Activated naive CD8-positive, alpha-beta T cell treated with anti-CD3 and anti-CD28 coated beads for 36 hours (primary cell): Measurements from ENCODE around the gene ANKRD11. TPM values are rescaled to one million over a fixed set of nuclear protein-coding genes. Genes with fewer than 3 reads are reported as not detected.
"Not testable (repeated sequence)": the region's sequence is repeated elsewhere in the genome, so short reads cannot be mapped to it uniquely, and the experiment has no call there.

Experiments used
- DNase-seq: peaks from one replicate; pipeline ENCODE4 v3.0.0; 2021
- H3K27ac Mint-ChIP-seq: one replicate; pipeline ENCODE4 v1.8.0; 2022; ENCODE audit warnings: mild to moderate bottlenecking, moderate library complexity, mixed read lengths
- H3K27me3 Mint-ChIP-seq: one replicate; pipeline ENCODE4 v1.8.0; 2022; ENCODE audit warnings: mild to moderate bottlenecking, mixed read lengths
- H3K36me3 Mint-ChIP-seq: one replicate; pipeline ENCODE4 v1.8.0; 2021; ENCODE audit warnings: mild to moderate bottlenecking, mixed read lengths
- H3K4me1 Mint-ChIP-seq: one replicate; pipeline ENCODE4 v1.8.0; 2021; ENCODE audit warnings: mixed read lengths
- H3K4me3 Mint-ChIP-seq: one replicate; pipeline ENCODE4 v1.8.0; 2022; ENCODE audit warnings: mild to moderate bottlenecking, moderate library complexity, mixed read lengths
- H3K9me3 Mint-ChIP-seq: one replicate; pipeline ENCODE4 v1.8.0; 2022; ENCODE audit warnings: mixed read lengths
- total RNA-seq, 2 experiments: library from RNA; stranded (reverse); gene quantifications; one replicate each; pipeline ENCODE4 v1.2.3, GENCODE V29; 2021

Gene ANKRD11
- total RNA-seq, 2 experiments from 2014 or later, result 129 to 142 TPM

DNA sequence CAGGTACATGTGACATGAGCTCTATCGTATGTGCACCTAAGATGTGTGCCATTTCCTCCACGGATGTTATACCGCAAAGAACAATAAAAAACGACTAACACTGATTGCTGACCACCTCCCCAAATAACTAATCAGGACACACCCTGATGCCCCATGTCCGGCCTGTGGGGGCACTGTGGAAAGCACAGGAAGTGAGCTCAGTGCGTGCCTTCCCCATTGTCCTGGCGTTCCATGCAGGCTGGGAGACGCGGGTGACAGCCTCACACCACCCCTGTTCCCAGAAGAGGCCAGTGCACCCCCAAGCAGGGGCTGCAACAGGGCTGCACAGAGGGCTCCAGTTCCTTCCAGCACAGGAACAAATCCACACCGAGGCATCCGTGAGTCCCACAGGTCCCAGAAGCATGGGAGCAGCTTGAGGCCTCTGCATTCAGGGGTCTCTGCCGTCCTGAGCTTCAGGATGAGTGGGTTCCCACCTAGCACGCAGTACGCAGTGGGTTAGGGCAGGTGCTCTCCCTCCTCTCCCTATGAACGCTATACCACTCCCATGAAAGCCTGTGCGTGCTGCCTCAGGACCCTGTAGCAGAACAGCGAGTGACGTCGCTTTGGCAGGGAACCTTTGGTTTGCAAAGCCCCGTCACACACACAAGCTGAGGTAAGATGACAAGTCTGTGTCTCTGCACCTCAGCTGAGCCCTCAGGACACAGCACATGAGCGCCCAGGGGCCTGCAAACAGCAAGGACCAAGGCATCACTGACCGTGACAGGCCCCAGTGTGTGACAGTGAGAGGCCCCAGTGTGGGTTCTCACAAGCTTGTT lies 155.2 kb downstream of the ANKRD11 start:
- peak overlapping the region; percentile 60 for H3K27ac Mint-ChIP-seq
- no peak for DNase-seq
- H3K27me3 Mint-ChIP-seq, result no peaks in the 10 kb centered on the region
- H3K4me1 Mint-ChIP-seq, result peaks cover 74% of the 10 kb centered on the region
- peaks cover 4% of the 10 kb centered on the region for H3K36me3 Mint-ChIP-seq
- H3K9me3 Mint-ChIP-seq, result no peaks in the 10 kb centered on the region
- H3K4me3 Mint-ChIP-seq, result no peak overlapping the region

DNA sequence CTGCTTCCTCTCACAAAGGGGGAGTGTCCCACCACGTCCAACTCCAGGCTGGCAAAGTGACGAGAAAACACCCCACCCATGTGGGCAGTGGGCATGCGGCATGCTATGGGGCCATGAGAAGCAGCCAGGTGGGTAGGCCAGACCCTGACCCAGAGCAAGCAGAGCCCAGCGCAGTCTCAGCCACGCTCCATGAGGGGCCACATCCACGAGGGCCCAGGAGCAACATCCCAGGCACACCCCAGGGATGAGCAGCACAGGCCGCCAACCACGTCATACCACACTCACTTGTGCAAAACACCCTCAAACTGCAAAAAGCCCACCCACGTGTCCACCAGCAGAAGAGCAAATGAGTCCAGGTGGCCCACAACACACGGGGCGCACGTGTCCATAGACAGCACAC lies 155.9 kb downstream of the ANKRD11 start:
- Mint-ChIP-seq H3K9me3 (no peaks in the 10 kb centered on the region), H3K36me3 (peaks cover 4% of the 10 kb centered on the region), H3K4me3 (no peak overlapping the region), H3K4me1 (peaks cover 74% of the 10 kb centered on the region), H3K27me3 (no peaks in the 10 kb centered on the region), H3K27ac (peak overlapping the region; percentile 71)
- DNase-seq, result no peak

- peaks cover 6% of the 10 kb centered on the region for H3K36me3 Mint-ChIP-seq
- H3K4me1 Mint-ChIP-seq, result peaks cover 76% of the 10 kb centered on the region
- no peaks in the 10 kb centered on the region for H3K27me3 Mint-ChIP-seq
- peak overlapping the region; percentile 73 for H3K27ac Mint-ChIP-seq
- DNase-seq, result no peak
- no peak overlapping the region for H3K4me3 Mint-ChIP-seq
- H3K9me3 Mint-ChIP-seq, result no peaks in the 10 kb centered on the region
Observed at GRCh38 chr16:89334050-89334449, 156.3 kb downstream of the ANKRD11 start.

- not testable (repeated sequence) for H3K9me3 Mint-ChIP-seq, H3K36me3 Mint-ChIP-seq, DNase-seq, H3K27me3 Mint-ChIP-seq, H3K4me3 Mint-ChIP-seq
- H3K4me1 Mint-ChIP-seq, result peaks cover 73% of the 10 kb centered on the region
- peak overlapping the region; percentile 73 for H3K27ac Mint-ChIP-seq
Observed at GRCh38 chr16:89333401-89334001, 156.9 kb downstream of the ANKRD11 start.

DNA sequence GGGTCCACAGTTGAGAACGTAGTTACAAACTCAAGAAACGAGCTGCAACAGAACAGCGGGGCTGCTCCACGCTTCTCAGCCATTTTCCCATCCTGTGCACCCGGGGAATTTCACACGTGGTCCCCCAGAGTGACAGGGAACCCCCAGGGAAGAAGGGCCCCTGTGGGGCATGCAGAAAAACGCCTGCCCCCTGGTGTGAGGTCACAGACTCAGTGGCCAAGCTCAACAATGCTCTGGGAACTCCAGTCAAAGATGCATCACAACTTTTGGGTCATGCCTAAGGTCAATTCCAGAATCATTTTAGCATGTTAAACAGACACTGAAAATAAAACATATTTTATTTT lies 157.5 kb downstream of the ANKRD11 start:
- H3K27ac Mint-ChIP-seq, result peak overlapping the region; percentile 76
- no peak overlapping the region for H3K4me3 Mint-ChIP-seq
- no peaks in the 10 kb centered on the region for H3K27me3 Mint-ChIP-seq

GRCh38 chr16:89332243-89332901 lies 158.0 kb downstream of the ANKRD11 start:
- H3K36me3 Mint-ChIP-seq, result peaks cover 6% of the 10 kb centered on the region
- H3K27me3 Mint-ChIP-seq, result no peaks in the 10 kb centered on the region

More for the DNA sequence above, 157.5 kb downstream of the ANKRD11 start:
- Mint-ChIP-seq H3K36me3 (peaks cover 6% of the 10 kb centered on the region), H3K9me3 (no peaks in the 10 kb centered on the region), H3K4me1 (peaks cover 74% of the 10 kb centered on the region)
- no peak for DNase-seq

GRCh38 chr16:89331371-89332109 lies 158.8 kb downstream of the ANKRD11 start:
- Mint-ChIP-seq H3K36me3 (peaks cover 4% of the 10 kb centered on the region), H3K9me3 (no peaks in the 10 kb centered on the region), H3K27me3 (no peaks in the 10 kb centered on the region), H3K4me3 (peak overlapping the region; percentile 48), H3K4me1 (peaks cover 82% of the 10 kb centered on the region), H3K27ac (peak overlapping the region; percentile 76)
- DNase-seq, result no peak

More at GRCh38 chr16:89332243-89332901, 158.0 kb downstream of the ANKRD11 start:
- H3K4me1 Mint-ChIP-seq, result peaks cover 79% of the 10 kb centered on the region
- H3K4me3 Mint-ChIP-seq, result peak overlapping the region; percentile 1
- H3K9me3 Mint-ChIP-seq, result no peaks in the 10 kb centered on the region
- DNase-seq, result no peak
- peak overlapping the region; percentile 76 for H3K27ac Mint-ChIP-seq

GRCh38 chr16:89330177-89330856 lies 160.0 kb downstream of the ANKRD11 start:
- Mint-ChIP-seq H3K36me3 (peaks cover 10% of the 10 kb centered on the region), H3K4me3 (peak overlapping the region; percentile 10), H3K9me3 (no peaks in the 10 kb centered on the region), H3K4me1 (peaks cover 84% of the 10 kb centered on the region), H3K27ac (peak overlapping the region; percentile 76), H3K27me3 (no peaks in the 10 kb centered on the region)
- DNase-seq, result peak; percentile 42

- DNase-seq, H3K4me3 Mint-ChIP-seq, H3K9me3 Mint-ChIP-seq, H3K27me3 Mint-ChIP-seq: not testable (repeated sequence)
- Mint-ChIP-seq H3K27ac (peak overlapping the region; percentile 56), H3K4me1 (peaks cover 84% of the 10 kb centered on the region), H3K36me3 (peaks cover 15% of the 10 kb centered on the region)
Observed at GRCh38 chr16:89329830-89330176, 160.6 kb downstream of the ANKRD11 start.

DNA sequence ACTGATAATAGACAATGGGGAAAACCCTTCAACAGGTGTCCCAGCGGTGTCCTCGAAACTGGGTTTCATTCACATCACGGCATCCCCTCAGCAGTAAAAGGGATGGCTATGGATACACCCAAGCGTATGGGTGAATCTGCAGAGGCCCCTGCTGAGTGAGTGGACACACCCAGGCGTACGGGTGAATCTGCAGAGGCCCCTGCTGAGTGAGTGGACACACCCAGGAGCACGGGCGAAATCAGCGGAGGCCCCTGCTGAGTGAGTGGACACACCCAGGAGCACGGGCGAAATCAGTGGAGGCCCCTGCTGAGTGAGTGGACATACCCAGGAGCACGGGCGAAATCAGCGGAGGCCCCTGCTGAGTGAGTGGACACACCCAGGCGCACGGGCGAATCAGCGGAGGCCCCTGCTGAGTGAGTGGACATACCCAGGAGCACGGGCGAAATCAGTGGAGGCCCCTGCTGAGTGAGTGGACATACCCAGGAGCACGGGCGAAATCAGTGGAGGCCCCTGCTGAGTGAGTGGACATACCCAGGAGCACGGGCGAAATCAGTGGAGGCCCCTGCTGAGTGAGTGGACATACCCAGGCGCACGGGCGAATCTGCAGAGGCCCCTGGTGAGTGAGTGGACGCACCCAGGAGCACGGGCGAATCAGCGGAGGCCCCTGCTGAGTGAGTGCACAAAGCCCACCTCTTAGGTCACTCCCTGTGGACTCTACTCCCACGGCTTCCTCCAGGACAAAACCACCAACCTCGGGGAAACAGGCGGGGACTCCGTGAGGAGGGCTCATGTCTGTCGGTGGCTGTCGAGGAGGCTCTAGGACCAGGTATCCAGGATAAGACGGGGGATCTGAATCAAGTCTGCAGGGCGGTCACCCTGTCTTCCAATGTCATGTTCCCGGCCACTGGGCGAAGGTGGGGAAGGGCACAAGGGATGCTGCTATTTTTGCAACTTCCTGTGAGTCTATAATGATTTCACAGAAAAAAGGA lies 161.7 kb downstream of the ANKRD11 start:
- Mint-ChIP-seq H3K27ac (peak overlapping the region; percentile 81), H3K36me3 (peaks cover 24% of the 10 kb centered on the region), H3K4me1 (peaks cover 84% of the 10 kb centered on the region)
- not testable (repeated sequence) for H3K9me3 Mint-ChIP-seq, DNase-seq, H3K4me3 Mint-ChIP-seq, H3K27me3 Mint-ChIP-seq

- H3K4me3 Mint-ChIP-seq, result no peak overlapping the region
- H3K4me1 Mint-ChIP-seq, result peaks cover 86% of the 10 kb centered on the region
Observed at GRCh38 chr16:89326721-89327120, 163.6 kb downstream of the ANKRD11 start.

GRCh38 chr16:89325861-89326471 lies 164.4 kb downstream of the ANKRD11 start:
- H3K36me3 Mint-ChIP-seq, result peaks cover 28% of the 10 kb centered on the region
- DNase-seq, result no peak
- H3K27ac Mint-ChIP-seq, result peak overlapping the region; percentile 84
- H3K4me3 Mint-ChIP-seq, result peak overlapping the region; percentile 29
- no peaks in the 10 kb centered on the region for H3K9me3 Mint-ChIP-seq
- H3K27me3 Mint-ChIP-seq, result no peaks in the 10 kb centered on the region
- H3K4me1 Mint-ChIP-seq, result peaks cover 84% of the 10 kb centered on the region

More at GRCh38 chr16:89326721-89327120, 163.6 kb downstream of the ANKRD11 start:
- Mint-ChIP-seq H3K27ac (no peak overlapping the region), H3K36me3 (peaks cover 28% of the 10 kb centered on the region), H3K9me3 (no peaks in the 10 kb centered on the region), H3K27me3 (no peaks in the 10 kb centered on the region)
- DNase-seq, result no peak
